Breast epithelium (tissue), 4 donors: ENCODE results near the gene IRF3. TPM values are rescaled to one million over a fixed set of nuclear protein-coding genes. Genes with fewer than 3 reads are reported as not detected.

Experiments
- DNase-seq, 2 donors: peaks; one replicate each; pipeline ENCODE4 v3.0.0-alpha.2; 2019; ENCODE audit warnings: low spot score in 2 of 2
- H3K27ac ChIP-seq, 2 donors: fragments of 200-600 bp; sonication (generic) in 1 of 2; one replicate each; pipeline ENCODE4 v1.5.1; 2016 to 2019; ENCODE audit warnings: mild to moderate bottlenecking in 1 of 2
- H3K27me3 ChIP-seq, 2 donors: fragments of 200-600 bp; sonication (generic) in 1 of 2; one replicate each; pipeline versions ENCODE4 v1.5.1 to v1.6.0; 2017 to 2019; ENCODE audit warnings: control low read depth in 1 of 2, mild to moderate bottlenecking in 1 of 2
- H3K36me3 ChIP-seq: fragments of 200-600 bp; one replicate; pipeline ENCODE4 v1.5.1; 2019
- H3K4me1 ChIP-seq, 2 donors: fragments of 200-600 bp; sonication (generic); one replicate each; pipeline ENCODE4 v1.5.1; 2016 to 2019; ENCODE audit warnings: control low read depth in 1 of 2
- H3K4me3 ChIP-seq, 3 donors: fragments of 200-600 bp; sonication (generic); 1 replicate in 2 of 3; 2 replicates in 1 of 3; pipeline ENCODE4 v1.5.1; 2016 to 2019; ENCODE audit warnings: mild to moderate bottlenecking in 3 of 3, moderate library complexity in 2 of 3
- H3K9me3 ChIP-seq, 2 donors: fragments of 200-600 bp; sonication (generic) in 1 of 2; one replicate each; pipeline ENCODE4 v1.5.1; 2016 to 2019; ENCODE audit warnings: control low read depth in 1 of 2
- POLR2A ChIP-seq: fragments of 450-650 bp; IDR thresholded peaks from one replicate; pipeline ENCODE4 v1.6.1; 2016; ENCODE audit warnings: antibody characterized with exemption, mild to moderate bottlenecking, moderate library complexity
- POLR2AphosphoS5 ChIP-seq, 3 donors: sonication (generic); formaldehyde crosslinking; IDR thresholded peaks; one replicate each; pipeline ENCODE4 v1.6.1; 2017; ENCODE audit warnings: antibody characterized with exemption in 3 of 3
- intact Hi-C: fragments of 100-400 bp; cut with DNase I; formaldehyde crosslinking; loops from one replicate; pipeline ENCODE4 v1.15.1; 2023; ENCODE audit warnings: low total_unique reads
- total RNA-seq, 3 donors: library from RNA; depleted of rRNA; stranded (reverse); fragments of >200 nt; gene quantifications; one replicate each; pipeline ENCODE4 v1.1.0, GENCODE V29; 2016
- TF ChIP-seq, protein P1 (sequence below), 3 donors: fragments of 450-650 bp; IDR thresholded peaks; one replicate each; pipeline ENCODE4 v1.5.1; 2016 to 2017; ENCODE audit warnings: antibody characterized with exemption in 3 of 3, mild to moderate bottlenecking in 3 of 3, moderate library complexity in 3 of 3

The IRF3 gene
- total RNA-seq, 3 donors from 2014 or later, result 39.7 to 100 (median 52.4) TPM

DNA sequence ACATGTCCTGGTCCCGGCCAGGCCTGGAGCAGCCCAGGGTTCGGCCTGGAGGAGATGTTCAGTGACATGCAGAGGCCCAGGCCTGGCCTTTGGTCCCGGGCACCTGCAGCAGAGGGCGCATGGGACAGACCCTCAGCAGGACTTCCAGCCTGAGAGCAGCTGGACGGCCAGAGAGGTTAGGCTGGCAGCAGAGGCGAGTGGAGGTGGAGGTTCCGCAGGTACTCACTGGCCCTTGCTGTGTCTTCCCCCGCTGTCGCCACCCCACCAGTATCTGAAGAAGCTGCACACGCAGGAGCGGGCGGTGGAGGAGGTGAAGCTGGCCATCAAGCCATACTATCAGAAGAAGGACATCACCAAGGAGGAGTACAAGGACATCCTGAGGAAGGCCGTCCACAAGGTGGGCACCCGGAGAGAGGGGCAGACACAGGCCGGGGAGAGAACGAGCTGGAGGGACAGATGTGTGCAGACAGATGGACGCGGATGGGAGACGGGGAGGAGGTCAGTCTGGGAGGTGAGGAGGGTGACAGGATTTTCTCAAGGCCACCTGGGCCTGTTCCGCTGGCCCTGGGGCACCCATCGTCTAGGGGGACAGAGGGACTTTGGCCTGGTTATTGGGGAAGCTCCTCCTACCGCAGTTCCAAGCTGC lies 8.0 kb downstream of the IRF3 start:
- no peaks in the 10 kb centered on the region for H3K27me3 ChIP-seq
- H3K4me3 ChIP-seq, result no peak overlapping the region
- H3K36me3 ChIP-seq, result peaks cover 7% of the 10 kb centered on the region
- TF ChIP-seq, protein P1, sequence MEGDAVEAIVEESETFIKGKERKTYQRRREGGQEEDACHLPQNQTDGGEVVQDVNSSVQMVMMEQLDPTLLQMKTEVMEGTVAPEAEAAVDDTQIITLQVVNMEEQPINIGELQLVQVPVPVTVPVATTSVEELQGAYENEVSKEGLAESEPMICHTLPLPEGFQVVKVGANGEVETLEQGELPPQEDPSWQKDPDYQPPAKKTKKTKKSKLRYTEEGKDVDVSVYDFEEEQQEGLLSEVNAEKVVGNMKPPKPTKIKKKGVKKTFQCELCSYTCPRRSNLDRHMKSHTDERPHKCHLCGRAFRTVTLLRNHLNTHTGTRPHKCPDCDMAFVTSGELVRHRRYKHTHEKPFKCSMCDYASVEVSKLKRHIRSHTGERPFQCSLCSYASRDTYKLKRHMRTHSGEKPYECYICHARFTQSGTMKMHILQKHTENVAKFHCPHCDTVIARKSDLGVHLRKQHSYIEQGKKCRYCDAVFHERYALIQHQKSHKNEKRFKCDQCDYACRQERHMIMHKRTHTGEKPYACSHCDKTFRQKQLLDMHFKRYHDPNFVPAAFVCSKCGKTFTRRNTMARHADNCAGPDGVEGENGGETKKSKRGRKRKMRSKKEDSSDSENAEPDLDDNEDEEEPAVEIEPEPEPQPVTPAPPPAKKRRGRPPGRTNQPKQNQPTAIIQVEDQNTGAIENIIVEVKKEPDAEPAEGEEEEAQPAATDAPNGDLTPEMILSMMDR (IDR thresholded peaks at IDR 0.05), result no peak
- TF ChIP-seq POLR2AphosphoS5 (IDR thresholded peaks at IDR 0.05) (no peak), POLR2A (no peak)
- H3K27ac ChIP-seq, result no peak overlapping the region
- intact Hi-C loops, result no loop called here
- H3K4me1 ChIP-seq, result no peaks in the 10 kb centered on the region
- H3K9me3 ChIP-seq, result no peaks in the 10 kb centered on the region
- DNase-seq, result no peak

DNA sequence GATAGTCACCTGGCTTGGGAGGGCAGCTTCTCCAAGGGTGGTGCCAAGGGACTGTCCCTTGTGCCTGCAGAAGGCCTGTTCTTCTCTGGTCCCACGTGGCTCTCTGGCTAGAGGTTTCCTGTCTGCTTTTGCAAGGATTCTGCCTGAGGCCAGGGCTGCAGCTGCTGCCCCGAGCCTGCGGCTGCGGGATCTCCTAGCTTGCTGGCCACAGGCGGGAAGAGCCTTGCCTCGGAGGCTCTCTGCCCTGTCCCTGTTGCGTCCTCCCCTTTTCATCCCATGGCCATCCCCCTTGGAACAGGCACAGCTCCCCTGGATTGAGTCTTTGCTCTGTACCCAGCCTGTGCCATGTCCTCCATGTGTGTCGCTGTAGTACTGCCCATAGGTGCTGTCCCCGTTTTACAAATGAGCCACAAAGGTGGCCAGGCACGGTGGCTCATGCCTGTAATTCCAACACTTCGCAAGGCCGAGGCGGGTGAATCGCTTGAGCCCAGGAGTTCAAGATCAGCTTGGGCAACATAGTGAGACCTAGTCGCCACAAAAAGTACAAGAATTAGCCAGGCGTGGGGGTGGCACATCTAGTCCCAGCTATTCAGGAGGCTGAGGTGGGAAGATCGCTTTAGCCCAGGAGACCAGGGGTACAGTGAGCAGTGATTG lies 9.1 kb downstream of the IRF3 start:
- TF ChIP-seq POLR2AphosphoS5 (IDR thresholded peaks at IDR 0.05) (no peak), POLR2A (no peak)
- TF ChIP-seq, protein P1 (IDR thresholded peaks at IDR 0.05), result no peak
- Histone ChIP-seq H3K27me3 (no peaks in the 10 kb centered on the region), H3K27ac (no peak overlapping the region), H3K36me3 (peaks cover 16% of the 10 kb centered on the region), H3K4me1 (no peaks in the 10 kb centered on the region), H3K9me3 (no peaks in the 10 kb centered on the region), H3K4me3 (no peak overlapping the region)
- intact Hi-C loops, result no loop called here
- DNase-seq, result no peak

DNA sequence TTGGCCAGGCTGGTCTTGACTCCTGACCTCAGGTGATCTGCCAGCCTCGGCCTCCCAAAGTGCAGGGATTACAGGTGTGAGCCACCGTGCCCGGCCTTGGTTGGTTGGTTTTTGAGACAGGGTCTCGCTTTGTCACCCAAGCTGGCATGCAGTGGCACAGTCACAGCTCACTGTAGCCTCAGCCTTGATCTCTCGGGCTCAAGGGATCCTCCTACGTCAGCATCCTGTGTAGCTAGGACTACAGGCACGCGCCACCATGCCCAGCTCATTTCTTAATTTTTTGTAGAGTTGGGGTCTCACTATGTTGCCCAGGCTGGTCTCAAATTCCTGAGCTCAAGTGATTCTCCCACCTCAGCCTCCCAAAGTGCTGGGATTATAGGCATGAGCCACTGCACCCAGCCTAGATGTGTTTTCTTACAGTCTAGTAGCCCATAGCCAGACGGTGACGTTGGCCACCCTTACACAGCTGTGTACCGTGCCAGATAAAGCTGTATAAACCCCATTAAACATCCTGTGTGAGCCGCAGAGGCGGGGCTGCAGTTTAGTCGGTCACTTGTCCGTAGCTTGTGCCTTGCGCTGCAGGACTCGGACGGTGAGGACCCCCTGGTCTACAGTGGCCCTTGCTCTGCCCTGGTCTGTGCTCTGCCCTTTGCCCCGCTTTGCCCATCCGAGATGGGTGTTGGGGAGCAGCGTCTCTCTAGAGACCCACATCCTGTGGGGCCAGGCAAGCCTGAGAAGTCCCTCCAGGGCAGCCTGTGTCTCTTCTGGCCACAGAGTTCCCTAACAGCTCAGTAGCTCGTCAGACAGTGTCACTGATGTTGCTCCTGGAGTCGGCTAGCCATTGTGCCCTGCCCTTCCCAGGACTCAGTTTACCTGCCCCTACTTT lies 9.8 kb downstream of the IRF3 start:
- H3K4me3 ChIP-seq, result no peak overlapping the region
- H3K4me1 ChIP-seq, result no peaks in the 10 kb centered on the region
- DNase-seq, result no peak
- no peak overlapping the region for H3K27ac ChIP-seq
- no peak for TF ChIP-seq POLR2AphosphoS5 (IDR thresholded peaks at IDR 0.05)
- TF ChIP-seq, protein P1 (IDR thresholded peaks at IDR 0.05), result no peak
- TF ChIP-seq POLR2A, result no peak
- H3K9me3 ChIP-seq, result no peaks in the 10 kb centered on the region
- intact Hi-C loops, result no loop called here
- no peaks in the 10 kb centered on the region for H3K27me3 ChIP-seq
- peaks cover 16% of the 10 kb centered on the region for H3K36me3 ChIP-seq

DNA sequence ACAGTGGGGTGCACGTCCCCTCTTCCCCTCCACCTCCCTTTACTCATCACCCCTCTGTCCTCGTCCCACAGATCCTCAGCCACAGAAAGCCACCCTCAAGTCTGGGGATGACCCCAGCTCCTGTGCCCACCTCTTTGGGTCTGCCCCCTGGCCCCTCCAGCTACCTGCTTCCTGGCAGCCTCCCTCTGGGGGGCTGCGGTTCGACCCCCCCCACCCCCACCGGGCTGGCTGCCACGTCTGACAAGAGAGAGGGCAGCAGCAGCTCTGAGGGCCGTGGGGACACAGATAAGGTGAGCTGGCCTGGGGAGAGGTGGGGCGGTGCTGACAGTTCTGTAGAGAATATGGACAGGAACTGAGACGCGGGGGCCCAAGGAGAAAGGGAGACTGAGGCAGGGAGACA lies 11.1 kb downstream of the IRF3 start:
- no peak overlapping the region for H3K27ac ChIP-seq
- TF ChIP-seq POLR2AphosphoS5 (IDR thresholded peaks at IDR 0.05) (no peak), POLR2A (no peak)
- TF ChIP-seq, protein P1 (IDR thresholded peaks at IDR 0.05), result no peak

DNA sequence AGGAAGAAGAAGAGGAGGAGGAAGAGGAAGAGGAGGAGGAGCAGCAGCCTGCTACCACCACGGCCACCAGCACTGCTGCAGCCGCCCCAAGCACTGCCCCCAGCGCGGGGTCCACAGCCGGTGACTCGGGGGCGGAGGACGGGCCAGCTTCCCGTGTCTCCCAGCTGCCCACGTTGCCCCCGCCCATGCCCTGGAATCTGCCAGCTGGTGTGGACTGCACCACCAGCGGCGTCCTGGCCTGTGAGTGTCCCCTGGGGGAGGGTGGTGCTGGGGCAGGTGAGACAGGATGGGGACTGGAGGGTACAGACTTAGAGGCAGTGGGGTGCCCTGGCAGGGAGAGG lies 12.2 kb downstream of the IRF3 start:
- TF ChIP-seq POLR2AphosphoS5 (IDR thresholded peaks at IDR 0.05) (no peak), POLR2A (no peak)
- TF ChIP-seq, protein P1 (IDR thresholded peaks at IDR 0.05), result no peak
- intact Hi-C loops, result no loop called here
- Histone ChIP-seq H3K36me3 (peaks cover 16% of the 10 kb centered on the region), H3K9me3 (no peaks in the 10 kb centered on the region), H3K27me3 (no peaks in the 10 kb centered on the region), H3K4me1 (no peaks in the 10 kb centered on the region), H3K27ac (no peak overlapping the region), H3K4me3 (no peak overlapping the region)
- DNase-seq, result no peak

More for the DNA sequence above, 11.1 kb downstream of the IRF3 start:
- intact Hi-C loops, result loop anchor here (1.0 kb wide), 1 partner anchor 17 kb away; no protein-coding TSS in a partner anchor
- Histone ChIP-seq H3K4me1 (no peaks in the 10 kb centered on the region), H3K36me3 (peaks cover 16% of the 10 kb centered on the region), H3K27me3 (no peaks in the 10 kb centered on the region), H3K9me3 (no peaks in the 10 kb centered on the region), H3K4me3 (no peak overlapping the region)
- DNase-seq, result no peak
